Natural killer cell (primary cell): ENCODE results near the gene KPNA3. TPM values are rescaled to one million over a fixed set of nuclear protein-coding genes. Genes with fewer than 3 reads are reported as not detected.

Experiments
- ATAC-seq, 3 donors: fragments of 150-1000 bp in 2 of 3; fragments of 200-7000 bp in 1 of 3; cut with Tn5 transposase; 1 replicate in 1 of 3; 2 replicates in 2 of 3; pipeline ENCODE4 v1.10.0; 2021; ENCODE audit warnings: mild to moderate bottlenecking in 2 of 3, moderate library complexity in 2 of 3
- DNase-seq, 2 donors: peaks; one replicate each; pipeline versions ENCODE4 v3.0.0 to v3.0.0-alpha.2; 2013 to 2021; ENCODE audit warnings: mixed read lengths in 1 of 2
- H3K27ac ChIP-seq: one replicate; pipeline ENCODE4 v1.5.1; 2013; ENCODE audit warnings: mild to moderate bottlenecking, low read length
- H3K27me3 ChIP-seq: one replicate; pipeline ENCODE4 v1.6.1; 2013; ENCODE audit warnings: low read length; ENCODE audit not compliant: control insufficient read depth, insufficient read depth
- H3K36me3 ChIP-seq: one replicate; pipeline ENCODE4 v1.6.1; 2013; ENCODE audit warnings: low read length; ENCODE audit not compliant: control insufficient read depth, insufficient read depth
- H3K4me1 ChIP-seq: one replicate; pipeline ENCODE4 v1.6.1; 2013; ENCODE audit warnings: low read length; ENCODE audit not compliant: control insufficient read depth, insufficient read depth
- H3K4me3 ChIP-seq: one replicate; pipeline ENCODE4 v1.5.1; 2013; ENCODE audit warnings: low read length
- H3K9me3 ChIP-seq: one replicate; pipeline ENCODE4 v1.6.1; 2013; ENCODE audit warnings: low read length; ENCODE audit not compliant: control insufficient read depth, insufficient read depth
- H3K27ac Mint-ChIP-seq, 2 donors: one replicate each; pipeline ENCODE4 v1.8.0; 2022; ENCODE audit warnings: mild to moderate bottlenecking in 2 of 2, mixed read lengths in 2 of 2, moderate library complexity in 1 of 2
- H3K27me3 Mint-ChIP-seq, 2 donors: one replicate each; pipeline ENCODE4 v1.8.0; 2022; ENCODE audit warnings: low read depth in 2 of 2, mixed read lengths in 2 of 2
- H3K36me3 Mint-ChIP-seq: one replicate; pipeline ENCODE4 v1.8.0; 2022; ENCODE audit warnings: mixed read lengths
- H3K4me1 Mint-ChIP-seq, 2 donors: one replicate each; pipeline ENCODE4 v1.8.0; 2022; ENCODE audit warnings: mixed read lengths in 2 of 2
- H3K4me3 Mint-ChIP-seq: one replicate; pipeline ENCODE4 v1.8.0; 2022; ENCODE audit warnings: mild to moderate bottlenecking, moderate library complexity, mixed read lengths
- H3K9me3 Mint-ChIP-seq, 2 donors: one replicate each; pipeline ENCODE4 v1.8.0; 2022; ENCODE audit warnings: mixed read lengths in 2 of 2
- CTCF ChIP-seq: fragments of 200-600 bp; IDR thresholded peaks from one replicate; pipeline ENCODE4 v1.8.0; 2022; ENCODE audit warnings: antibody characterized with exemption
- WGBS: methylation state at CpG from one replicate; pipeline ENCODE4 v1.1.7; 2013; ENCODE audit warnings: missing lambda C conversion rate; ENCODE audit not compliant: insufficient coverage; 5-methylcytosine and 5-hydroxymethylcytosine counted together
- intact Hi-C: fragments of 100-400 bp; cut with micrococcal nuclease; formaldehyde crosslinking; loops from one replicate; pipeline ENCODE4 v1.14.2; 2022
- total RNA-seq, 4 donors: library from RNA; stranded (reverse); fragments of 120-200 nt in 1 of 4; gene quantifications; one replicate each; pipeline versions ENCODE4 v1.2.3 to v1.2.4, GENCODE V29; 2013 to 2022

The KPNA3 gene
- total RNA-seq, 3 donors from 2014 or later (not counting 1 experiment from before 2014, with no cell fraction given), result 27.8 to 35.5 (median 29.8) TPM

DNA sequence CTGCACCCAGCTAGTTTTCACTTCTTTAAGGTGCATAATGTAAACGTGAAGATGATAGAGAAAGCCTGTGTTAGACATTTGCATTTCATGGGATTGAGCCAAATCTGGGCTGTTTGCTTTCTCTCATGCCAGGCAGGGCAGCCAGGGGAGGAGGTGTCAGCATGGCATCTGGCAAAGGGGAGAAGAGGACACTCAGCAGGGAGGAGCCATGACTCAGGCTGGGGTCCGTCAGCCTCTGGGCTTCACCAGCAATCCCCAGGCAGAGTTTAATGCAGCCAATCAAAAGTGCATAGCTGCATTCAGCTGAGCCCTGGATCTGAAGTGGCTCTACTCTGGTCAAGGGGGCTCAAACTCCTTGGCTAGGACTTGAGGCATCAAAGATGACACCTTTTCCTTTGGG lies 124.7 kb downstream of the KPNA3 start:
- Histone ChIP-seq H3K4me3 (no peak overlapping the region), H3K4me1 (peaks cover 3% of the 10 kb centered on the region), H3K27ac (no peak overlapping the region), H3K27me3 (no peaks in the 10 kb centered on the region), H3K9me3 (no peaks in the 10 kb centered on the region), H3K36me3 (peaks cover 6% of the 10 kb centered on the region)
- 92% methylated on average over 2 of the region's 2 CpGs for WGBS
- no peak for ATAC-seq
- Mint-ChIP-seq H3K27ac (no peak overlapping the region), H3K9me3 (no peaks in the 10 kb centered on the region), H3K36me3 (no peaks in the 10 kb centered on the region), H3K4me3 (no peak overlapping the region), H3K27me3 (no peaks in the 10 kb centered on the region), H3K4me1 (peaks cover 3 to 6% of the 10 kb centered on the region in 2 donors)
- TF ChIP-seq CTCF, result no peak
- DNase-seq, result no peak
- intact Hi-C loops, result no loop called here

- no peak overlapping the region for H3K4me3 Mint-ChIP-seq
- H3K4me1 ChIP-seq, result no peaks in the 10 kb centered on the region
- DNase-seq, result no peak
- no peaks in the 10 kb centered on the region for H3K36me3 Mint-ChIP-seq
- no peaks in the 10 kb centered on the region for H3K27me3 Mint-ChIP-seq
- WGBS, result 87% methylated on average over 4 of the region's 4 CpGs
- no peaks in the 10 kb centered on the region for H3K27me3 ChIP-seq
- no peaks in the 10 kb centered on the region for H3K9me3 Mint-ChIP-seq
- no peak for TF ChIP-seq CTCF
- H3K36me3 ChIP-seq, result peaks cover 6% of the 10 kb centered on the region
- ATAC-seq, result no peak
- H3K4me1 Mint-ChIP-seq, result peaks cover 0 to 3% of the 10 kb centered on the region in 2 donors
- no peaks in the 10 kb centered on the region for H3K9me3 ChIP-seq
- no peak overlapping the region for H3K27ac ChIP-seq
- H3K27ac Mint-ChIP-seq, result no peak overlapping the region
- intact Hi-C loops, result no loop called here
- H3K4me3 ChIP-seq, result no peak overlapping the region
Measured at GRCh38 chr13:49664606-49665005, 127.9 kb downstream of the KPNA3 start.

- 97% methylated on average over 9 of the region's 9 CpGs for WGBS
Measured at GRCh38 chr13:49657241-49657641, 135.2 kb downstream of the KPNA3 start.

More at GRCh38 chr13:49657241-49657641, 135.2 kb downstream of the KPNA3 start:
- H3K27me3 Mint-ChIP-seq, result no peaks in the 10 kb centered on the region
- ATAC-seq (no peak), DNase-seq (no peak)
- no peak overlapping the region for H3K27ac ChIP-seq
- TF ChIP-seq CTCF, result no peak
- intact Hi-C loops, result loop anchor here (10.0 kb wide), 1 partner anchor 1258 kb away; no protein-coding TSS in a partner anchor
- H3K27ac Mint-ChIP-seq, result no peak overlapping the region
- no peaks in the 10 kb centered on the region for H3K9me3 ChIP-seq
- no peaks in the 10 kb centered on the region for H3K36me3 Mint-ChIP-seq
- H3K36me3 ChIP-seq, result no peaks in the 10 kb centered on the region
- no peaks in the 10 kb centered on the region for H3K27me3 ChIP-seq
- H3K4me3 Mint-ChIP-seq, result no peak overlapping the region
- H3K9me3 Mint-ChIP-seq, result no peaks in the 10 kb centered on the region
- peaks cover 0 to 5% of the 10 kb centered on the region in 2 donors for H3K4me1 Mint-ChIP-seq
- H3K4me3 ChIP-seq, result no peak overlapping the region
- H3K4me1 ChIP-seq, result peaks cover 4% of the 10 kb centered on the region
